RWPE2 (cell line): ENCODE results near the gene MLLT6.

Experiments
- ATAC-seq: fragments of 200-7000 bp; cut with Tn5 transposase; 3 replicates; pipeline ENCODE4 v1.9.1; 2021; ENCODE audit warnings: low read depth
- DNase-seq: peaks from one replicate; pipeline ENCODE4 v3.0.0-alpha.2; 2020; ENCODE audit warnings: low spot score
- H3K27ac ChIP-seq: fragments of 450-650 bp; 2 replicates; pipeline ENCODE4 v1.5.1; 2017; ENCODE audit warnings: mild to moderate bottlenecking; ENCODE audit not compliant: poor library complexity, severe bottlenecking
- H3K27me3 ChIP-seq: fragments of 250-450 bp; sonication (Bioruptor Pico); 2 replicates; pipeline ENCODE4 v1.5.1; 2021; ENCODE audit warnings: mild to moderate bottlenecking, moderate library complexity; ENCODE audit not compliant: insufficient read depth, poor library complexity, severe bottlenecking
- H3K36me3 ChIP-seq: fragments of 250-450 bp; sonication (Bioruptor Pico); 2 replicates; pipeline ENCODE4 v1.5.1; 2020; ENCODE audit warnings: low read depth, mild to moderate bottlenecking, moderate library complexity
- H3K4me1 ChIP-seq: fragments of 250-450 bp; sonication (Bioruptor Pico); 2 replicates; pipeline ENCODE4 v1.5.1; 2021; ENCODE audit warnings: mild to moderate bottlenecking, moderate library complexity; ENCODE audit not compliant: insufficient read depth, poor library complexity, severe bottlenecking
- H3K4me3 ChIP-seq: fragments of 250-450 bp; sonication (Bioruptor Pico); 2 replicates; pipeline ENCODE4 v1.5.1; 2021; ENCODE audit warnings: mild to moderate bottlenecking, moderate library complexity; ENCODE audit not compliant: severe bottlenecking
- H3K9me3 ChIP-seq: fragments of 250-450 bp; sonication (Bioruptor Pico); 2 replicates; pipeline ENCODE4 v1.5.1; 2021; ENCODE audit warnings: mild to moderate bottlenecking, moderate library complexity; ENCODE audit not compliant: severe bottlenecking
- CTCF ChIP-seq: fragments of 450-650 bp; IDR thresholded peaks from one replicate; pipeline ENCODE4 v1.5.1; 2017; ENCODE audit warnings: mild to moderate bottlenecking, moderate library complexity; ENCODE audit not compliant: poor library complexity, severe bottlenecking

The MLLT6 gene

GRCh38 chr17:38704606-38705522, at the start of gene MLLT6:
MLLT6 (plus strand) TSS chr17:38705273; CDS start chr17:38705633, 360 bp downstream.
- Histone ChIP-seq H3K9me3 (no peaks in the 10 kb centered on the region), H3K4me1 (no peaks in the 10 kb centered on the region), H3K36me3 (peaks cover 20% of the 10 kb centered on the region), H3K27ac (peak within 1 kb of the TSS; percentile 78), H3K4me3 (peak within 1 kb of the TSS; percentile 54), H3K27me3 (no peaks in the 10 kb centered on the region)
- DNase-seq, result no peak
- ATAC-seq, result peak; percentile 24
- TF ChIP-seq CTCF, result no peak

- ATAC-seq (no peak), DNase-seq (no peak)
- Histone ChIP-seq H3K27ac (no peak overlapping the region), H3K27me3 (peaks cover 5% of the 10 kb centered on the region), H3K4me3 (no peak overlapping the region), H3K4me1 (no peaks in the 10 kb centered on the region), H3K9me3 (no peaks in the 10 kb centered on the region), H3K36me3 (no peaks in the 10 kb centered on the region)
- no peak for TF ChIP-seq CTCF
Observed at GRCh38 chr17:38656959-38657823, 47.9 kb upstream of the MLLT6 start.

GRCh38 chr17:38657824-38658740, 47.0 kb upstream of the MLLT6 start:
- ATAC-seq (no peak), DNase-seq (no peak)
- H3K36me3 ChIP-seq, result no peaks in the 10 kb centered on the region
- no peak overlapping the region for H3K27ac ChIP-seq
- H3K27me3 ChIP-seq, result peaks cover 5% of the 10 kb centered on the region
- no peaks in the 10 kb centered on the region for H3K4me1 ChIP-seq
- H3K9me3 ChIP-seq, result no peaks in the 10 kb centered on the region
- no peak for TF ChIP-seq CTCF
- H3K4me3 ChIP-seq, result no peak overlapping the region

- Histone ChIP-seq H3K36me3 (no peaks in the 10 kb centered on the region), H3K4me3 (no peak overlapping the region), H3K27ac (no peak overlapping the region), H3K9me3 (no peaks in the 10 kb centered on the region), H3K27me3 (peaks cover 5% of the 10 kb centered on the region), H3K4me1 (no peaks in the 10 kb centered on the region)
- no peak for DNase-seq
- TF ChIP-seq CTCF, result no peak
- no peak for ATAC-seq
Observed at GRCh38 chr17:38658741-38659345, 46.2 kb upstream of the MLLT6 start.
